ENCODE data around the gene LMO7. TPM values are rescaled to one million over a fixed set of nuclear protein-coding genes. Genes with fewer than 3 reads are reported as not detected.

Gene LMO7
- total and polyA plus RNA-seq, 2 of the 8 experiments (the other 6 are each of a cell fraction or from before 2014, with no cell fraction given) = 8.1 to 28.3 TPM

- no peak for TF ChIP-seq FOSL1 (IDR thresholded peaks at IDR 0.05; ENCODE audit: insufficient read depth, low read depth, low read length)
- no peak for TF ChIP-seq SP4 (IDR thresholded peaks at IDR 0.05; ENCODE audit: low read length)
- TF ChIP-seq NANOG (IDR thresholded peaks at IDR 0.05; ENCODE audit: insufficient read depth, low read depth, low read length, poor library complexity, severe bottlenecking) = no peak
- TF ChIP-seq KDM5A (IDR thresholded peaks at IDR 0.05; ENCODE audit: low read length) = no peak
- no peak for TF ChIP-seq SP2 (IDR thresholded peaks at IDR 0.05; ENCODE audit: low read length)
- TF ChIP-seq CEBPB (IDR thresholded peaks at IDR 0.05; ENCODE audit: low read depth, low read length) = no peak
- no peak for TF ChIP-seq GABPA (IDR thresholded peaks at IDR 0.05; ENCODE audit: borderline replicate concordance, insufficient read depth, low read length)
- TF ChIP-seq EGR1 (IDR thresholded peaks at IDR 0.05; ENCODE audit: borderline replicate concordance, low read depth, low read length) = no peak
- no peak for TF ChIP-seq POLR2A (IDR thresholded peaks at IDR 0.05; ENCODE audit: control extremely low read depth in 1 of 2, low read depth in 2 of 2, low read length in 2 of 2)
- no peak for TF ChIP-seq RXRA (IDR thresholded peaks at IDR 0.05; ENCODE audit: insufficient read depth, low read depth, low read length)
- TF ChIP-seq EP300 (IDR thresholded peaks at IDR 0.05; ENCODE audit: borderline replicate concordance in 1 of 2, low read depth in 2 of 2, low read length in 2 of 2) = no peak
- no peak for TF ChIP-seq CBX8 (IDR thresholded peaks at IDR 0.05; ENCODE audit: borderline replicate concordance, low read depth, low read length)
- no peak for TF ChIP-seq ZNF274 (IDR thresholded peaks at IDR 0.05; ENCODE audit: borderline replicate concordance, extremely low read depth, low read length)
- no peak for TF ChIP-seq TBP (IDR thresholded peaks at IDR 0.05; ENCODE audit: low read depth, low read length)
- no peak for TF ChIP-seq CHD2 (IDR thresholded peaks at IDR 0.05; ENCODE audit: low read length)
- no peak for TF ChIP-seq JUN (IDR thresholded peaks at IDR 0.05; ENCODE audit: low read depth, low read length)
- TF ChIP-seq POU5F1 (IDR thresholded peaks at IDR 0.05; ENCODE audit: low read depth, low read length) = no peak
- H3K23me2 ChIP-seq (ENCODE audit: low read depth, low read length) = no peaks in the 10 kb centered on the region
- H2BK15ac ChIP-seq (ENCODE audit: low read length) = no peak overlapping the region
- H2BK5ac ChIP-seq (ENCODE audit: low read depth, low read length) = no peak overlapping the region
- no peak overlapping the region for H4K91ac ChIP-seq (replicated peaks; ENCODE audit: insufficient read length, low read length)
- no peak overlapping the region for H2BK20ac ChIP-seq (ENCODE audit: low read length)
- no peaks in the 10 kb centered on the region for H3K79me2 ChIP-seq (ENCODE audit: control insufficient read depth in 1 of 2, insufficient read depth in 2 of 2, low read length in 2 of 2)
- H3K4me1 ChIP-seq (replicated peaks in 1 of 4; ENCODE audit: control insufficient read depth in 3 of 4, insufficient read depth in 4 of 4, low read length in 3 of 4) = peaks cover 0 to 3% (median 0%) of the 10 kb centered on the region in 4 experiments; a peak in 1 of 7 replicates
- H3K27me3 ChIP-seq (replicated peaks in 1 of 4; ENCODE audit: control insufficient read depth in 3 of 4, extremely low read depth in 1 of 4, insufficient read depth in 3 of 4, low read length in 3 of 4) = no peaks in the 10 kb centered on the region
- H4K20me1 ChIP-seq (replicated peaks in 1 of 2; ENCODE audit: control insufficient read depth in 1 of 2, insufficient read depth in 2 of 2, low read length in 2 of 2) = no peaks in the 10 kb centered on the region
- H2AK5ac ChIP-seq (ENCODE audit: low read depth, low read length) = no peak overlapping the region
- peaks cover 0 to under 1% of the 10 kb centered on the region in 2 experiments; a peak in 1 of 4 replicates for H3K9me3 ChIP-seq (ENCODE audit: insufficient read depth in 2 of 2, low read depth in 1 of 2, low read length in 1 of 2)
- H2BK120ac ChIP-seq (replicated peaks; ENCODE audit: low read depth, low read length) = no peak overlapping the region
- no peak for DNase-seq (ENCODE audit: low read depth in 1 of 2, low spot score in 2 of 2)
- H3K27ac ChIP-seq (ENCODE audit: low read depth, low read length) = no peak overlapping the region
- POLR2A ChIA-PET (ENCODE audit: partially characterized antibody) = no interaction called here
- H3K4me2 ChIP-seq (ENCODE audit: insufficient read depth in 1 of 2, low read depth in 2 of 2, low read length in 2 of 2) = no peak overlapping the region
- H3K18ac ChIP-seq (ENCODE audit: extremely low read depth, low read length) = no peak overlapping the region
- no peak overlapping the region for H3K4ac ChIP-seq (replicated peaks; ENCODE audit: insufficient read length, low read depth, low read length)
- FAIRE-seq = no peak
- H3K56ac ChIP-seq (replicated peaks; ENCODE audit: insufficient read length, low read depth, low read length) = no peak overlapping the region
- H4K5ac ChIP-seq (ENCODE audit: insufficient read length, low read depth, low read length) = no peak overlapping the region
- no peak overlapping the region for H3K23ac ChIP-seq (ENCODE audit: insufficient read length)
- no peak overlapping the region for H2AFZ ChIP-seq (ENCODE audit: low read length)
- no peak overlapping the region for H3K14ac ChIP-seq (ENCODE audit: insufficient read length)
- H3K9ac ChIP-seq (replicated peaks in 1 of 4; ENCODE audit: extremely low read depth in 1 of 4, low read depth in 3 of 4, low read length in 3 of 4) = no peak overlapping the region
- CTCF ChIA-PET (ENCODE audit: partially characterized antibody) = interaction anchor here (0.8 to 1.4 kb wide), 2 partner anchors 10 to 14 kb away, joined by 4 to 5 read pairs; no protein-coding TSS in a partner anchor
- H4K8ac ChIP-seq (ENCODE audit: extremely low read depth, insufficient read depth, low read length) = no peak overlapping the region
- H3K4me3 ChIP-seq (ENCODE audit: extremely low read depth in 1 of 4, insufficient read depth in 2 of 4, low read depth in 3 of 4, low read length in 4 of 4) = no peak overlapping the region
- no peaks in the 10 kb centered on the region; a peak in 1 of 8 replicates for H3K36me3 ChIP-seq (ENCODE audit: control insufficient read depth in 2 of 4, insufficient read depth in 4 of 4, low read length in 3 of 4)
- no peaks in the 10 kb centered on the region; the same call in 1 of the 2 replicates for H3K79me1 ChIP-seq (ENCODE audit: low read depth, low read length)
- H2BK12ac ChIP-seq (ENCODE audit: low read depth, low read length) = no peak overlapping the region
Observed at GRCh38 chr13:75705908-75706307, 69.8 kb downstream of the LMO7 start.
